ACHN (cell line): ENCODE results near the gene BOLA2B.
"Not testable (repeated sequence)": the region's sequence is repeated elsewhere in the genome, so short reads cannot be mapped to it uniquely, and the experiment has no call there.

Experiments used
- DNase-seq: peaks from one replicate; pipeline ENCODE4 v3.0.0-alpha.2; 2015
- in situ Hi-C: cut with HindIII; loops from 2 replicates; pipeline ENCODE4 v1.10.0; 2017; ENCODE audit warnings: low sequenced_read_pairs, low pct_ligation_motif_present, low pct_unique_long_range_greater_than_20kb

The BOLA2B gene

GRCh38 chr16:30185683-30186421 lies 7.6 kb downstream of the BOLA2B start:
- in situ Hi-C loops: no loop called here
- no peak for DNase-seq

GRCh38 chr16:30184891-30185682 lies 8.4 kb downstream of the BOLA2B start:
- no peak for DNase-seq
- in situ Hi-C loops: no loop called here

GRCh38 chr16:30184096-30184890 lies 9.2 kb downstream of the BOLA2B start:
- no peak for DNase-seq
- in situ Hi-C loops: no loop called here

- peak; percentile 81 for DNase-seq
- in situ Hi-C loops: no loop called here
Observed at GRCh38 chr16:30183233-30184095, 10.0 kb downstream of the BOLA2B start, which contains the start of gene CORO1A. TSS of gene CORO1A (plus strand) at chr16:30183602. CDS start at chr16:30185210, 1,608 bp downstream.

GRCh38 chr16:30180741-30181140 lies 12.7 kb downstream of the BOLA2B start:
- DNase-seq: no peak
- in situ Hi-C loops: no loop called here

GRCh38 chr16:30179931-30180330 lies 13.5 kb downstream of the BOLA2B start:
- in situ Hi-C loops: no loop called here
- DNase-seq: no peak

GRCh38 chr16:30179195-30179594 lies 14.3 kb downstream of the BOLA2B start:
- no peak for DNase-seq
- in situ Hi-C loops: no loop called here

- DNase-seq, in situ Hi-C loops: not testable (repeated sequence)
Observed at GRCh38 chr16:30176876-30177275, 16.6 kb downstream of the BOLA2B start.

GRCh38 chr16:30173054-30173453 lies 20.4 kb downstream of the BOLA2B start:
- in situ Hi-C loops: no loop called here
- DNase-seq: no peak

- in situ Hi-C loops, DNase-seq: not testable (repeated sequence)
Observed at GRCh38 chr16:30170145-30170544, 23.3 kb downstream of the BOLA2B start.

GRCh38 chr16:30169416-30169815 lies 24.1 kb downstream of the BOLA2B start:
- in situ Hi-C loops: not testable (repeated sequence)

GRCh38 chr16:30168746-30169145 lies 24.7 kb downstream of the BOLA2B start:
- in situ Hi-C loops: not testable (repeated sequence)

More at GRCh38 chr16:30169416-30169815, 24.1 kb downstream of the BOLA2B start:
- DNase-seq: not testable (repeated sequence)

GRCh38 chr16:30166202-30166902 lies 27.1 kb downstream of the BOLA2B start:
- in situ Hi-C loops: no loop called here
- no peak for DNase-seq

More at GRCh38 chr16:30168746-30169145, 24.7 kb downstream of the BOLA2B start:
- not testable (repeated sequence) for DNase-seq

- no peak for DNase-seq
- in situ Hi-C loops: no loop called here
Observed at GRCh38 chr16:30163538-30163937, 29.9 kb downstream of the BOLA2B start.

- no peak for DNase-seq
- in situ Hi-C loops: no loop called here
Observed at GRCh38 chr16:30157214-30157613, 36.3 kb downstream of the BOLA2B start.

GRCh38 chr16:30155188-30155587 lies 38.3 kb downstream of the BOLA2B start:
- in situ Hi-C loops: no loop called here
- DNase-seq: no peak

- in situ Hi-C loops: no loop called here
- DNase-seq: no peak
Observed at GRCh38 chr16:30152517-30152916, 40.9 kb downstream of the BOLA2B start.
